Measurements from ENCODE around the gene ADD1. TPM values are rescaled to one million over a fixed set of nuclear protein-coding genes. Genes with fewer than 3 reads are reported as not detected.

The ADD1 gene
- total RNA-seq, 2 donors from 2014 or later = 220 to 254 TPM

DNA sequence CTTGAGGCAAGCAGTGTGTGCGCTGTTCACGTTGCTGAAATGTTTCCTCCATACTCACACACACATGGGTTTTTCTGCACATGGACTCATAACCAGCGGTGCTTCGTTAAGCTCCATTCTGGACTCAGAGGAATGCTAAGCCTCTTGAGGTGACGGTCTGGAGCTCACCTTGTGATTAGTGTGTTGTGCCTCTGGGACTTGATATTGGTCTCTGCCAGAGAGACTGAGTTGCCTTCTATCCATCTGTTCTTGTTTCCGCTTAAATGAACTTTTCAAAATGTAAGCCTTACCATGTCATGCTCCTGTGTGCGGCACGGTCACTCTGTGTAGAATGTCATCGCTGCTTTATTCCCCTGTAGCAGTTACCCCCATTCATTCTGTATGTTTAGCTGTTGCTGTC is 42.5 kb downstream of the ADD1 start:
- Mint-ChIP-seq H3K9me3 (no peaks in the 10 kb centered on the region), H3K36me3 (ENCODE audit: low read depth) (peaks cover 76% of the 10 kb centered on the region), H3K27me3 (no peaks in the 10 kb centered on the region), H3K4me3 (no peak overlapping the region), H3K4me1 (peaks cover 9% of the 10 kb centered on the region), H3K27ac (peak overlapping the region; percentile 79)
- ATAC-seq (replicated peaks) = no peak

DNA sequence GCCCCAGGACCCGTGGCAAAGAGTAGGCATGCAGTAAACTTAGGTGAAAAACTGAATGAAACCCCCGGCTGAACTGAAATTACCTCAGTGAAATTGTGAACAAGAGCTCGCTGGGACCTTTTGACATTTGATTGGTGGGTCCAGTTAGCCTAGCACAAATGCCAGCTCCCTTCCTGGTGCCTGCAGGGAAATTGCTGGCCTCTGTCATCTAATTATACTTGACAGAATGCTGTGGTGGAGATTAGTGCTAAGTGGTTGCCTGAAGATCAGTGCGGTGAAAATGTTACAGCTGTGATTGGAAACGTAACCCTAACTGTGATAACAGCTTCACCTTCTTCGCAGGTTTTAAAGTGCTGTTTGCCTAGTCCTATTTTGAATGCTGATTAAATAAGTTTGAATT is 43.0 kb downstream of the ADD1 start:
- H3K27ac Mint-ChIP-seq = peak overlapping the region; percentile 79
- H3K4me1 Mint-ChIP-seq = peaks cover 9% of the 10 kb centered on the region
- H3K4me3 Mint-ChIP-seq = no peak overlapping the region
- H3K27me3 Mint-ChIP-seq = no peaks in the 10 kb centered on the region
- no peaks in the 10 kb centered on the region for H3K9me3 Mint-ChIP-seq
- ATAC-seq (replicated peaks) = no peak
- H3K36me3 Mint-ChIP-seq (ENCODE audit: low read depth) = peaks cover 75% of the 10 kb centered on the region

DNA sequence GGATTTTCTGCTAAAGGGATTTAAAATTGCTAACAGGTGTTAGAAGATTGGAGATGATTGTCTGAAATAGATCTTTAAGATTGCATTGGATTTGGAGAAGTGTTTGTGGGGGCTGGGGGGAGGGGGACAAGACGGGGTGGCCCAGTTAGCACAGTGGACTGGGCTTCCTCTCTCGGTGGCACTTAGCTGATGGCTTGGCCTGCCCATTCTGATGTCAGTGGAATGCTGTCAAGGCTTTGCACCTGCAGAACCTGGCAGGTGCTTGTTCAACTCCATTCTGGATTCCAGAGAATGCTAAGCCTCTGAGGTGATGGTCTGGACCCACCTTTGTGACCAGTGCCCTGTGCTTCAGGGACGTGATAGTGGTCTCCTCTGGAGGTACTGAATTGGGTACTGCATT is 43.7 kb downstream of the ADD1 start:
- peaks cover 75% of the 10 kb centered on the region for H3K36me3 Mint-ChIP-seq (ENCODE audit: low read depth)
- no peaks in the 10 kb centered on the region for H3K27me3 Mint-ChIP-seq
- no peak for ATAC-seq (replicated peaks)
- no peaks in the 10 kb centered on the region for H3K9me3 Mint-ChIP-seq
- peaks cover 9% of the 10 kb centered on the region for H3K4me1 Mint-ChIP-seq
- H3K4me3 Mint-ChIP-seq = no peak overlapping the region
- no peak overlapping the region for H3K27ac Mint-ChIP-seq

DNA sequence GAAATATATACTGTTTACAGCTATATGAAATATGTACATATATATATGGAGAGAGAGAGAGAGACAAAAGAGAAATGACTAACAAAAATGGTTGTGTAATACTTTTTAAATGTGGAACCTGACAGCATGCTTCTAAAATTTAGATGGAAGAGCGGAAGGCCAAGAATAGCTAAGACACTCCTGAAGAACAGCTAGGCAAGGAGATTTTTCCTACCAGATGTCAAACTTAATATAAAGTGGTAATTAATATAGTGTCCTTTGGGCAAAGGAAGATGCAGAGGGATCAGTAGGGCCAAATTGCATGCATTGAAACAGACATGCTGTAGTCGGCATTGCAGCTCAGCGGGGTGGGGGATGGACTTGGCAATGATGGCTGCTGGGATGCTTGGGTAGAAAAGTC is 45.2 kb downstream of the ADD1 start:
- Mint-ChIP-seq H3K36me3 (ENCODE audit: low read depth) (peaks cover 70% of the 10 kb centered on the region), H3K9me3 (no peaks in the 10 kb centered on the region), H3K4me1 (peaks cover 9% of the 10 kb centered on the region), H3K27me3 (no peaks in the 10 kb centered on the region), H3K4me3 (no peak overlapping the region), H3K27ac (no peak overlapping the region)
- no peak for ATAC-seq (replicated peaks)

DNA sequence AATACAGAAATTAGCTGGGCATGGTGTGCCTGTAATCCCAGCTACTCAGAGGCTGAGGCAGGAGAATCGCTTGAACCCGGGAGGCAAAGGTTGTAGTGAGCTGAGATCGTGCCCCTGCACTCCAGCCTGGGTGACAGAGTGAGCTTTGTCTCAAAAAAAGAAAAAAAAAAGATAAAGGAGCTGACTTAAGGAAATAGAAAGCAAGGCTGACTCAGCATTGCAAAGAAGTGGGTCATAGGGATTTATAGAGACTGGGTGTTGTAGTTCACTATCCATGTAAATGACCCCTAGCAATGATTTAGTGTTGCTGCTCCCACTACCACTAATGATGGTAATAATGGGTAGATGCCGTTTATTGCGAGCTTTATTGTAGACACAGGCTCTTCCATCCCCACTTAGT is 47.6 kb downstream of the ADD1 start:
- Mint-ChIP-seq H3K4me3 (no peak overlapping the region), H3K27ac (peak overlapping the region; percentile 40), H3K4me1 (peaks cover 2% of the 10 kb centered on the region), H3K9me3 (no peaks in the 10 kb centered on the region), H3K36me3 (ENCODE audit: low read depth) (peaks cover 70% of the 10 kb centered on the region), H3K27me3 (no peaks in the 10 kb centered on the region)
- ATAC-seq (replicated peaks) = no peak

DNA sequence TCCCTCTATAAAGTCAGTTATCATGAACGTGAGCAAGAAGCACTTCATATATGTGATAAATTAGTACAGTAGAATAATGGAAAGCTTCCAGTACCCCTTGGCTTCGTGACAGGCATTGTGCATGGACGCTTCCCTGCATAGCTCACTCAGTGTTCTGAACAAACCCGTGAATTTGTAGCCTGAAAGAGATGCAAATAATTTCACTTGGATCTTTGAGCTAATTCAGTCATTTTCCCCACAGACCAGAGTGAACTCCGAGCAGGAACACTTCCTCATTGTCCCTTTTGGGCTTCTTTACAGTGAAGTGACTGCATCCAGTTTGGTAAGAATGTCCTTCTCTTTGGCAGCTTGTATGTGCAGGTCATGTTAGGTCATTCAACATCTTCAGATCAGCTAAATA is 50.1 kb downstream of the ADD1 start:
- H3K4me3 Mint-ChIP-seq = no peak overlapping the region
- peaks cover 74% of the 10 kb centered on the region for H3K36me3 Mint-ChIP-seq (ENCODE audit: low read depth)
- H3K9me3 Mint-ChIP-seq = no peaks in the 10 kb centered on the region
- no peak for ATAC-seq (replicated peaks)
- H3K27me3 Mint-ChIP-seq = no peaks in the 10 kb centered on the region
- H3K27ac Mint-ChIP-seq = no peak overlapping the region
- no peaks in the 10 kb centered on the region for H3K4me1 Mint-ChIP-seq

DNA sequence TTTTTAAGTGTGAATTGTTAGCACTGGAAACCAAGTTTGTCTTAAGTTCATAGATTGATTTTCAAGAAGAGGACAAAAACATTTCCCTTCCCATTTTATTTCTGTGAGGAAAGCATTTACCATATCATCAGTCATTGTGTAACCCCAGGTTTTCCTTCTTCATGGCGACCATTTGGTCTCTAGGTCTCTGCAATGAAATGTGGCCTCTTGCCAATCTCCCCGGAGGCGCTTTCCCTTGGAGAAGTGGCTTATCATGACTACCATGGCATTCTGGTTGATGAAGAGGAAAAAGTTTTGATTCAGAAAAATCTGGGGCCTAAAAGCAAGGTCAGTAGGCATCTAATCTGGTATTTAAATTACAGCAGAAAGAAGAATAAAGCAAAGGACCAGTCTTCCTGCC is 54.4 kb downstream of the ADD1 start:
- ATAC-seq (replicated peaks) = no peak
- Mint-ChIP-seq H3K4me1 (no peaks in the 10 kb centered on the region), H3K27ac (peak overlapping the region; percentile 75), H3K36me3 (ENCODE audit: low read depth) (peaks cover 97% of the 10 kb centered on the region), H3K27me3 (no peaks in the 10 kb centered on the region), H3K9me3 (no peaks in the 10 kb centered on the region), H3K4me3 (no peak overlapping the region)

DNA sequence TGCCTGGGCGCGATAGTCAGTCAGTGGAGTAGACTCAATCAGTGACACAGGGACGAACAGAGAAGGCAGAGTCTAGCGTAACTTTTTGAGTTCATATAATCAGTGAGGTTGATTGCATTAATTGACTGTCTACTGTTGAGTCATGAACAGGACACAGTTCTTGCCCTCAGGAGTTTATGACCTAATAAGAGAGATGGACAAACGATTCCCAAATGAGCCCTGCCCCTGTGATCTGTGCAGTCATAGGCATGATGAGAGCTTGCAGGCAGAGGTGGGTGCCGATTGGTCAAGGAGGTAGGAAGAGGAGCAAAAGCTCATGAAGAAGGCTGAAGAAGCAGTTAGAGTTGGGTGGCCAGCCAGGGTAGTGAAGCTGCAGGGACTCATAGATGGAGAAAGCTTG is 57.1 kb downstream of the ADD1 start:
- H3K9me3 Mint-ChIP-seq = no peaks in the 10 kb centered on the region
- peaks cover 98% of the 10 kb centered on the region for H3K36me3 Mint-ChIP-seq (ENCODE audit: low read depth)
- H3K4me1 Mint-ChIP-seq = peaks cover 5% of the 10 kb centered on the region
- H3K4me3 Mint-ChIP-seq = no peak overlapping the region
- ATAC-seq (replicated peaks) = no peak
- no peaks in the 10 kb centered on the region for H3K27me3 Mint-ChIP-seq
- H3K27ac Mint-ChIP-seq = peak overlapping the region; percentile 78

DNA sequence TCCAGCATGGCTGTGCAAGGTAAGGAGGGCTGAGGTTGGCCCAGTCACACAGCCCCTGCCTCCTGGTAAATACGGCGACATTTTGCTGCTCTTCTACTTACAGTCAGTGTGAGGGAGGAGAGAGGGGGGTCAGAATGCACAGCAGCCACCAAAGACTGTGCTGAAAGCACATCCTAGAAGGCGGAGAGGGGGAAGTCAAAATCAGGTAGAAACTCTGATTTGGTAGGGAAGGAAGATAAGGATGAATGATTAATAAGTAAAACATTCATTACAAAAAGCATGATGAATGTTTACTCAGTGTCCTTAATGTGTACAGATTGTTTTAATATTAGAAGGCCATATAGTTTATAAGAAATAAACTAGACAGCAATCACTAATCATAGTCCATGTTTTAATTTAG is 57.5 kb downstream of the ADD1 start:
- ATAC-seq (replicated peaks) = no peak
- H3K36me3 Mint-ChIP-seq (ENCODE audit: low read depth) = peaks cover 98% of the 10 kb centered on the region
- H3K9me3 Mint-ChIP-seq = no peaks in the 10 kb centered on the region
- H3K27ac Mint-ChIP-seq = peak overlapping the region; percentile 78
- no peak overlapping the region for H3K4me3 Mint-ChIP-seq
- no peaks in the 10 kb centered on the region for H3K27me3 Mint-ChIP-seq
- H3K4me1 Mint-ChIP-seq = peaks cover 8% of the 10 kb centered on the region

DNA sequence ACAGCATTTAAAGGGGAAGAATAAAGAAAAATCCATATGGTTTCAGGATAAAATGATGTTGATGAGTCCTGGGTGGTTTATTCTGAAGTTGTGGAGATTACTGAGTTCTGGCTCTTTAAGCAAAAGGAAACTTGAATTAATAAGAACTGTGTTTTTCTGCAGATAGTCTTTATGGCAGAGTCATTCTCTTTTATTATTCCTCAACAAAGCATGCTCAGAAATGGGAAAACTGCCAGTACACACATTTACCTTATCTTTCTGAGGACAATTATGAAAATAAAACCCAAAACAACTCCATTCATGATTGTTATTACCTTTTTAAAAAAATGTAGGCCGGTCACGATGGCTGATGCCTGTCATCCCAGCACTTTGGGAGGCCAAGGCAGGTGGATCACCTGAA is 58.5 kb downstream of the ADD1 start:
- H3K27ac Mint-ChIP-seq = no peak overlapping the region
- no peaks in the 10 kb centered on the region for H3K9me3 Mint-ChIP-seq
- H3K4me1 Mint-ChIP-seq = peaks cover 11% of the 10 kb centered on the region
- ATAC-seq (replicated peaks) = no peak
- peaks cover 98% of the 10 kb centered on the region for H3K36me3 Mint-ChIP-seq (ENCODE audit: low read depth)
- H3K27me3 Mint-ChIP-seq = no peaks in the 10 kb centered on the region
- no peak overlapping the region for H3K4me3 Mint-ChIP-seq

DNA sequence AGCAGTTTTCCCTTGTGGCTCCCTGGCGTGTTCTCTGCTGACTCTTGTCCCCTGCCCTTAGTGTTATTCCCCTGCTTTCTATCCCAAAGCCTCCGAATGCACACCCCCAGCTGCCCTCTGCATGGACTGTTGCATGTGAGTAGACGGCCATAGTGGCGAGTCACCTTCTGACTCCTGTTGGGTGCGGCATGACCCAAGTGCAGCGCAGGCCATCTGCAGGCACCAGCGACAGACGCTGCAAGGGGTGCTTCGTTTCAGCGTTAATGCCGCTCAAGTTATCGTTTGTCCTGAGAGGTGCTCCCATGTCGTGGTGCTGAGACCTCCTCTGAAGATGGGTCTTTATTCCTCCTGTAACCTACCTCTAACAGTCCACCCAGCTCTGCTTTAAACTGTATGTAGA is 61.9 kb downstream of the ADD1 start:
- Mint-ChIP-seq H3K4me3 (no peak overlapping the region), H3K27ac (peak overlapping the region; percentile 85), H3K4me1 (peaks cover 11% of the 10 kb centered on the region), H3K9me3 (no peaks in the 10 kb centered on the region), H3K27me3 (no peaks in the 10 kb centered on the region), H3K36me3 (ENCODE audit: low read depth) (peaks cover 100% of the 10 kb centered on the region)
- ATAC-seq (replicated peaks) = no peak

DNA sequence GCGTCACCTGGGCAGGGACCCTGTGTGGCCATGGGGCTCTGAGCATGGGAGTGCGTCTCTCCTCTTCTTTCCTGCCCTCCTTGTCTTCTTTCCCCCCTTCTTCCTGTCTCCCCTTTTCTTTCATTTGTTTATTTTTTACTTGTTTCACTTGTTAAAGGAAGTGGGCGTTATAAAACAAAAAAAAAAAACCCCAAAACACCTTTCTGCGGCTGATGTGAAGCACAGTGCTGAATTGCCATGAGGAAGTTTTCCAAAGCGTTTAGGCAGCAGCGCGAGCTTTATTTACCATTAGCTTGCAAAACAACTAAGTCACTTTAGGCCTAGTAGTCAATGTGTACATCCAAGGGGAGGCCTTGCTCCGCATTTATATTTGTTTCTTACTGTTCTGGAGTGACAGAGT is 62.6 kb downstream of the ADD1 start:
- no peak for ATAC-seq (replicated peaks)

DNA sequence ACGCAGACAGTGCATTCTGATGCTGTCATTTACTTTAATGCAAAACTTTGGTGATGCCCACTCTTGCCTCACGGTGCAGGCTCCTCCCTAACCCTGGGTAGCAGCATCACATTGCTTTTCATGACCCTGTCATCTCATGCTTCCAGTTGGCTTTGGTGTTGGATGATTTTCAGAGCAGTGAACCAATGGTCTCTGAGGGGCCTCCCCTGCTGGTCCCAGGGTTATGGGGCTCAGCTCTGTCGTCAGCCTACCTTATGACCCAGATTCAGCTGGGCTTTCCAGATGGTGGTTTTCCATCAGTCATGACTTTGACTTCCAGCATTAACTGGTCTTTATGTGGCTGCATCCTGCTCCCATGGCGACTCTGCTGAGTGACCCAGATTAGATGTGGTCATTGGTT is 63.6 kb downstream of the ADD1 start:
- Mint-ChIP-seq H3K9me3 (no peaks in the 10 kb centered on the region), H3K27ac (peak overlapping the region; percentile 50), H3K4me3 (no peak overlapping the region), H3K36me3 (ENCODE audit: low read depth) (peaks cover 96% of the 10 kb centered on the region), H3K27me3 (no peaks in the 10 kb centered on the region), H3K4me1 (peaks cover 11% of the 10 kb centered on the region)
- ATAC-seq (replicated peaks) = peak; percentile 19

More for the DNA sequence above, 62.6 kb downstream of the ADD1 start:
- Mint-ChIP-seq H3K4me3 (no peak overlapping the region), H3K27ac (peak overlapping the region; percentile 85), H3K36me3 (ENCODE audit: low read depth) (peaks cover 100% of the 10 kb centered on the region), H3K9me3 (no peaks in the 10 kb centered on the region), H3K4me1 (peaks cover 11% of the 10 kb centered on the region), H3K27me3 (no peaks in the 10 kb centered on the region)

DNA sequence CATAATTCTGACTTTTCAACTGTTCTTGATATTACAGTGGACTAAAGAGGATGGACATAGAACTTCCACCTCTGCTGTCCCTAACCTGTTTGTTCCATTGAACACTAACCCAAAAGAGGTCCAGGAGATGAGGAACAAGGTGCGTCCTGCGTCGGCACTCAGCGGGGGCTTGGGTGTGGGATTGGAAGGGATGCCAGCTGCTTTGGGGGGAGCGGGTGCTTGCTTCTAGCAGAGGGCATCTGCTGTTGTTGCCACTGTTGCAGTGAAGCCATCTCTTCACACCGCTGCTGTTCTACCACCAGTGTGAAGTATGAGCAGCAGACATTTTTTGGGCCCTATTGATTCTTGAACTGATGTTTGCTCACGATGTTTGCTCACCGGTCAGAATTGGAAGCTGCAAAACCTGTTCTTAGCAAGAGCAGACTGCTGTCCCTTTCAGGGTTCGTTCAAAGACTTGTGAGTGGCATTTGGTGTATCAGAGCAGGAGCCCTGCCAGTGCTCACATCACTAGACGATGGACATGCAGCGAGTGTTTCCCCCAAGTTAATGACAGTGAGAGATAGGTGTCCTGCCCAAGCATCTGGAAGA is 64.2 kb downstream of the ADD1 start:
- peak overlapping the region; percentile 50 for H3K27ac Mint-ChIP-seq
- H3K27me3 Mint-ChIP-seq = no peaks in the 10 kb centered on the region
- no peaks in the 10 kb centered on the region for H3K9me3 Mint-ChIP-seq
- H3K4me1 Mint-ChIP-seq = peaks cover 11% of the 10 kb centered on the region
- no peak for ATAC-seq (replicated peaks)
- H3K4me3 Mint-ChIP-seq = no peak overlapping the region
- H3K36me3 Mint-ChIP-seq (ENCODE audit: low read depth) = peaks cover 95% of the 10 kb centered on the region

DNA sequence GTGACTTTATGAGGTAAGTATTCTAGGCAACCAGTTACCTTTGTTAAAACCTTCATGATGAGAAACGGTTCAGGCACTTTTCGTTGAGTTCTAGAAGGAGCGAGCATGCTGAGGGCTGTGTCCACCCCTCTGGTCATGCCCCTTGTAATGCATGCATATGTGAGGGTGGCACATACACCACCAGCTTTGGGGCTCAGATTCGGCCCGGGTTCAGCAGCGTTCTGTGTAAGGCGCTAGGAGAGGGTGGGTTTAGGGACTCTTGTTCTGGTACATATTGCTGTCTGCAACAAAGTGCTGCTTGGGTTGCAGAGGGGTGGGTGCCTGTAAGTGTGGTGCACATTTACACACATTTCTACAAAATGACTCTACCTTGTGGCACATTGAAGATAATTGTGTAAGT is 65.0 kb downstream of the ADD1 start:
- H3K9me3 Mint-ChIP-seq = no peaks in the 10 kb centered on the region
- no peaks in the 10 kb centered on the region for H3K27me3 Mint-ChIP-seq
- H3K36me3 Mint-ChIP-seq (ENCODE audit: low read depth) = peaks cover 95% of the 10 kb centered on the region
- peaks cover 11% of the 10 kb centered on the region for H3K4me1 Mint-ChIP-seq
- no peak overlapping the region for H3K4me3 Mint-ChIP-seq
- H3K27ac Mint-ChIP-seq = no peak overlapping the region
- ATAC-seq (replicated peaks) = no peak

DNA sequence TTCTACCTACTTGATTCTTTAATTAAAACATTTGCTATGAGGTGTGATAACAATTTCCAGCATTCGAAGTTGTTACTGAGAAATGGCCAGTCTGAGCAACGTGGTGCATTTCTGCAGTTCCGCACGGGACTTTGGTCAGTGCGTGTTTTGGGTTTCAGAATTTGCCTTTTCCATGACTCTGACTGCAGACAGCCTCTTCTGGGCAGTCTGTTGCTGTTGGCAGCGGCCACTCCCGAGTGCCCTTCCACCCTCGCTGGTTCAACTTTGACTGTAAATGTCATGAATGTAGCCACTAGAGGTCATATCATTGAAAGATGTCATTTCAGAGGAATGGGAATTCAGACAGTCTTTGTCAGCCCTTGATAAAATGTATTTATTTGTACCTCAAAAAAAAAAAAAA is 65.9 kb downstream of the ADD1 start:
- peaks cover 6% of the 10 kb centered on the region for H3K4me1 Mint-ChIP-seq
- H3K27ac Mint-ChIP-seq = no peak overlapping the region
- no peaks in the 10 kb centered on the region for H3K27me3 Mint-ChIP-seq
- ATAC-seq (replicated peaks) = no peak
- no peak overlapping the region for H3K4me3 Mint-ChIP-seq
- peaks cover 95% of the 10 kb centered on the region for H3K36me3 Mint-ChIP-seq (ENCODE audit: low read depth)
- H3K9me3 Mint-ChIP-seq = no peaks in the 10 kb centered on the region
